Middle frontal gyrus (tissue), 1 donor: ENCODE results near the gene SLC45A3.
"Not testable (repeated sequence)": the region's sequence is repeated elsewhere in the genome, so short reads cannot be mapped to it uniquely, and the experiment has no call there.

Source experiments
- DNase-seq: peaks from one replicate; pipeline ENCODE4 v3.0.0-alpha.2; 2015; ENCODE audit warnings: low spot score; ENCODE audit errors: extremely low spot score

The SLC45A3 gene

DNA sequence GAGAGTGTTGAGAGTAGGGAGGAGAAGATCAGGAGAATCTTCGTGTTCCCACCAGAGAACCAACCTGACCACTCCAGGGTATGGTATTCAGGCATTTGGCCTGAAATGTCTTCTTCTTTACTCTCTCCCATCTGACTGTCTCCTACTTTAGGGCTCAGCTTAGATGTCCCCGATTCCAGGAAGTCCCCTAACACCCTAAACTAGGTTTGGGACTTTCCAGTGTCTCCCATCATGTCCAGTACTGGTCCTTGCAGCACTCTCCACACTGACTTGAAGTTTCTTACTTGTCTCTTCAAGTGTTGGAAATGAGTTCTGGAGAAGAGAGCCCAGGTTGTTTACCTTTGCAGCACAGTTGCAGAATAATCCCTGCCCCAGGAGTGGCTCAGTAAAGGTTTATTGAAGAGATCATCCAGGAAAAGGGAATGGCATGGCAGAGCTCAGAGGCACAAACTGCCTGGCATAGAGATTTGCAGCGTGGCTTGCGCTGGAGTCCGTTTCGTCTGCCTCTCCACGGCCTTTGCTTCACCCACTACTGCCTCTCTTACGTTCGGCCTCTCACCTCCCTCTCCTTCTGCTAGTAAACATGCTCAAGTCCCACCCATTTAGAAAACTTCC is 42.3 kb downstream of the SLC45A3 start:
- DNase-seq, result no peak

DNA sequence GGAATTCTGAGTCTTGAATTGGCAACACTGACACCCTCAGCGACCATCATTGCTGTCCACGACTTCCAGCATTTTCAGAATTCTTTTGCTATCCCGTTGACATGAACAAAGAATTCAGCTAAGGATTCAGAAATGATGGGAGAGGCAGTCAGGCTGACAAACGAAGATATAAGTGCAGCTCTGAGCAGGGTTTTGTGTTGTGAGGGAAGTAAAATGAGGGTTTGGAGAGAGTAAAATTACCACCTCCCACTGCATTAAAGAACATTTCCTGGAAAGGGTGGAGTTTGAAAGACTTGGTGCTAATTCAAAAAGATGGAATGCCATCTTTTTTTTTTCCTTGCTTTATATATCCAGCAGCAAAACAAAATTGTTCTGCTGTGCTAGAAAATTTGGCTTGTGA is 43.6 kb downstream of the SLC45A3 start:
- DNase-seq, result peak; percentile 24

DNA sequence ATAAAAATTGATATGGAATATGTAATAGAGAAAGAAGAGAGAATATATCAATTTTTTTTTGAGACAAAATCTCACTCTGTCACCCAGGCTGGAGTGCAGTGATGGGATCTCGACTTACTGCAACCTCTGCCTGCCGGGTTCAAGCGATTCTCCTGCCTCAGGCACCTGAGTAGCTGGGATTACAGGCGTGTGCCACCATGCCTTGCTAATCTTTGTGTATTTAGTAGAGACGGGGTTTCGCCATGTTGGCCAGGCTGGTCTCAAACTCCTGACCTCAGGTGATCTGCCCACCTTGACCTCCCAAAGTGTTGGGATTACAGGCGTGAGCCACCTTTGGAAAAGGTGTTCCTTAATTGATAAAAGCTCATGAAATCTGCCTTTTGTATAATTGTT is 44.2 kb downstream of the SLC45A3 start:
- not testable (repeated sequence) for DNase-seq

DNA sequence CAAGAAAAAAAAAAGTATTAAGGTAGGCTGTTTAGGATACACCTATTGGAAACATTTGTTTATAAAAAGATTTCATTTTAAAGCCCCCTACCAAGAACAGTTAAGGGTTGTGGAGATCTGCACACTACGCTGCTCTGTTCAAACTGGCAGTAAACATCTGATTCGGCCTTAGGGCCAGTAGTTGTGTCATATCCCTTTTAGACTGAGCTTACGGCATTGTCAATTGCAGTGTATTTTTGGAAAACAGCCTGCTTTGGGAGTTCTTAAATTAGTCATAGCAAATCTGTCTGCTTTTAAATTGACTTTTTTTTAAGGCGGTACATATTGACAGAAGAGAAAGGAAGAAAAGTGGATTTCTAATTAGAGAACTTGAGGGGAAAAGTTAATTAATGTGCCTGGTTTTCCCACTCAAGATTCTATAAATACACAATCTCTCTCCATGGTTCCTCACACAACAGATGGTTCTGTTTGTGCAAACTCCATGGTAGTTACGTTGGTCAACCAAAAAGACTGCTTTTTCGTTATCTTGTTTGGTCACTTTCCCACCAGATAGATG is 46.8 kb downstream of the SLC45A3 start:
- no peak for DNase-seq

DNA sequence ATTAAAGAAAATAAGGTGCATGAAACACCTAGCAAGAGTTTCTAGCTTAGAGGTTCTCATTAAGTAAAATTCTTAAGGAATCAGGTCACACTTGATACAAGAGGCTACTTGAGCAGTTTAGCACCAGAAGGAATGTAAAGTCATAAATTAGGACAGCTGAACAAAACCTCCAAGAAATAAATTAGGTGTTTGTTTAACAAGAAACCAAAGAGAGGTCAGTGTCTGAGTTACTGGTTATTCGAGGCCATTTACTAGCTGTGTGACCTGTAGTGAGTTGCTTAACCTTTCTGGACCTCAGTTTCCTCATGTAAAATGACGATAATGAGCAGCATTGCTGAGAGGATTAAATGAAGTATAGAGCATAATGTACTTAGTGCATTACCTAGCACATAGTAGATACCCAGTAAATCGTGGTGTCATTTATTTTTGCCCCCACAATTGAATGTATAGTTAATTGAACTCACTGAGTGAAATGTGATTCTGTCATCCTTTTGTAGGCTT is 47.6 kb downstream of the SLC45A3 start:
- DNase-seq, result no peak

DNA sequence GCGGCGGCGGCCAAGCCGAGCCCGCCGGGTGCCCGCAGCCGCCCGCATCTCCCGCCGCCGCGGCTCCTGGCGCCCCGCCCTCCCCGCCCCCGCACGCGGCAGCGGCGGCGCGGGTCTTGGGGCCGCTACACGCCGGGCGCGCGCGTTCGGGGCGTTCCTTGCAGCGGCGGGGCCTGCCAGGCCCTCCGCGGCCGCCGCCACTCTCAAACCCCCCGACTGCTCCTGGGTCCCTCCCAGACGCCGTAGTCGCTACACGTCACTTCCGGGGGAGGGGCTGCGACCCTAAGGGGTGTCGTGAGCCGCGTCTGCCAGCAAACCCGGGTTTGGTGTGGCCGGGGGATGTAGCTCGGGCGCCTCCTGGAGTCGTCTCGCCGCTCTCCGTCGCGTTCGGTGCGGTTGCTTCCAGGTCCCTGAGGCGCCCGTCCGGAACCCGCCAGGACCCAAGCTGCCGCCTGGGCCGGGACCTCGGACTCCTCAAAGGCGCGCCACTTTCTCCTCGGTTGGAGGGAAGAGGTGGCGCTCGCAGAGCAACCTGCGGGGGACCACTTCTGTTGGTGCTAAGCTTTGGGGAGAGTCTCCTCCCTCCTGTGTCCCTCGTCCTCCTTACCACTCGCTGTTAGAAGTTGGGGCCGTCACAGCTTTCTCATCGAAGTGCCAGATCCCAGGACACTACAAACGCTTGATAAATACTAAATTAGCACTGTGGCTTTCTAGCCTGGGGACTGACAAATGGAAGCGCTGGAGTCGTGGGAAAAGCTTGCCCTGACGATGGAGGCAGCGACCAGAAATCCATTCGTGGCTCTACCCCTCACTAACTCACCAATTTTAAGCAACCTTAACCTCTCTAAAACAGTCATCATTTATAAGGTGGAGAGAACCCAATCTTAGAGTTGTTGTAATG is 48.3 kb downstream of the SLC45A3 start, which contains the start of gene ELK4:
TSS of gene ELK4 (minus strand) at position 244 of the 901 bp plus-strand sequence. CDS start 8,129 bp downstream, outside the sequence.
- peak; percentile 96 for DNase-seq

DNA sequence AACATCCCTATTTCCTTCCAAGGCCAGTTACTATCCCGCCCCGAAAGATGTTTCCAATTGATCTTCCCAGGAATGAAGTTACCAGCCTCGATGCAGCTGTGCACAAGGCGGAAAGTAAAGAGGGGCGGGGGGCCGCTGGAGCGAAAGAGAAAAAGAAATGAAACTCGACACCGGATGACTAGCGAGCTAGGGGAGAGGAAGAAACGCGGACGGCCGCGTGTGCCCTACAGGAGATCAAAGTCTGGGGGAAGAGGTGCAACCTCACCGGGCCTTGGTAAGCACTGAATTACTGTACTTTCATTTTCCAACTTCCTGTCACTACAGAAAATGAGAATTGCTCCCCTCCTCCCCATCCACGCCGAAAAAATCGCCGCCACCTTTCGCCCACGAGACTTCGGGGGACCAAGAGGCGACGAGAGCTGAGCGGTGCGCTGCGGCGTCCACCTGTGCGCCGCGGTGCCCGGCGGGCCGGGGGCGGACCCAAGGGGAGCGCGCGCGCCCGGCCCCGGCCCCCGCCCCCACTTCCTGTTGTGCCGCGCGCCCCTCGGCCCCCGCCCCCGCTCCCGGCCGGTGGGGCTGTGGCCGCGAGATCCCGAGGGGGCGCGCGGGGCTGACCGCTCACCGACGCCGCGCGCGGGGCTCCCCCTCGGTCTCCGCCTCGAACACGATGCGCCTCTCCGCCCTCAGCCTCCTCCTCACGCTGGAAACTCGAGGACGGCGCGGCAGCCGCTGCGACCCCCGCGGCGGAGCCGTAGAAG is 49.1 kb downstream of the SLC45A3 start:
- DNase-seq, result no peak

DNA sequence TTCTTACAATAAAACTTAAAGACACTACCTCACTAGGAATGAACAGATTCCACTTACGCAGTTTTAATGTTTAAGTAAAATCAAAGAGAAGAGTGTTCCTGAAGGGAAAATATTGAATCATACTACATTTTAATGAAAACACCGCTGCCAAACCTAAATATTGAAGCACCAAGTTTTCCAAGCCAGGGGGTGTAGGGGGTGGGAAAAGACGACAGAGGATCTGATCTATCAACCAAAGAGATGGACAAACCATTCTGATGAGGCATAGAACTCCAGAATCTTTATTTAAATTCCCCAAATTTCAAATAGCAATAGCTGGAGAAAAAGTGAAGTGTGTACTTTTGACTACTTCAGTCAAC is 49.7 kb downstream of the SLC45A3 start:
- DNase-seq, result no peak

DNA sequence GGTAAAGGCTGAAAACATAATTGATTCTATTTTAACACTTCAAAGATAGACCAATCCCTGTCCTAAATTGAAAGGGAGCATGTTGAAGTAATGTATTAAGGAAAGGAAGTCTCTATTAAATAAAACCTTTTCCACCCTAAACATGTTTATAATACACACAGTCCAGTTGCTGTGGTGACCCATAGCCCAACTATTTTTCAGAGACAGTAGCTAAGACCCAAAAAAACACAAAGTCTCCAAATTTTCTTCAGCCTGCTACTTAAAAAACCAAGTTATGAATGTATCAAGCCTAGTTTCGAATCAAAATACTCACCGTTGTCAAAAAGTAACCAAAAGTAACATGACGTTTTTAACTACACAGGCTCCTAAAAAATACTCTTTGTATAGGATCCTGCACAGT is 50.1 kb downstream of the SLC45A3 start:
- DNase-seq, result no peak

DNA sequence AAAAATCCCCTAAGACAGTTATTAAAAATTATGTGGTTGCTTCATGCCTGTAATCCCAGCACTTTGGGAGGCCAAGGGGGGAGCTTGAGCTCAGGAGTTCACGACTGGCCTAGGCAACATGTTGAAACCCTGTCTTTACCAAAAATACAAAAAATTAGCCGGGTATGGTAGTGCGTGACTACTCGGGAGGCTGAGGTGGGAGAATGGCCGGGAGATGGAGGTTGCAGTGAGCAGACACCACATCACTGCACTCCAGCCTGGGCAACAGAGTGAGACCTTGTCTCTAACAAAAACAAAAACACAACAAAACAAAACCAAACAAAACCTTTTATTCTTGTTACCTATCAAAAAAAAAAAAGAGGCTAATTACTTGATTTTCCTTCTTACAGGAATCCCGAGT is 50.6 kb downstream of the SLC45A3 start:
- DNase-seq, result no peak

DNA sequence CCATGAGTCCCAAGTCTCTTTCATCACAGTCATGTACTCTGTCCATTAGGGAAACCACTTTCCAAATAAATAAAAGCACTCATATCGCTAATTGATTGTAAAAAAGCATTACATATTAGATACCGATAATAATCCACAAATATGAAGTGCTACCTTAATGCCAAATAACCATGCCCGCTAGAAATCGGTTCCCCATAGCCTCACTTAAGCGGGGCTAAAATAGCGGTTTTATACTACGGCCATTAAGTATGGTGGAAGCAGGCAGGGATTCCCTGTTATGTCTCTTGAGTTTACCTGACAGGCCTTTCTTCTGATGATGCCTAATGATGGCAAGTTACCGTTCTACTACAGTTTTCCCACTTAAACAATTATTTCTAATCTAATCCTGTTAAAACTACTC is 52.4 kb downstream of the SLC45A3 start:
- DNase-seq, result no peak

DNA sequence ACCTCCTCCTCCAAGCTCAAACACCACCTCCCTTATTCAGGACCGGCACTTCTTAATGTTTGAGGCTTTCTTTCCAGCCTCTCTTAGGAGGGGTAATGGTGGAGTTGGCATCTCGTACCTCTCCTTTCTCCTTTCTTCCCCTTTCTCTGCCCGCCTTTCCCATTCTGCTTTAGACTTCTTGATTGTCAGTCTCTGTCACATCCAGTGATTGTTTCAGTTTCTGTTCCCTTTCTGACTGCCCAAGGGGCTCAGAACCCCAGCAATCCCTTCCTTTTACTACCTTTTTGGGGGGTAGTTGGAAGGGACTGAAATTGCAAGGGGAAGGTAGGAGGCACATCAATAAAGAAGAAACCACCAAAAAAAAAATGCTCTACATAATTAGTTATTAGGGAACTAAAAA is 54.1 kb downstream of the SLC45A3 start:
- DNase-seq, result no peak

DNA sequence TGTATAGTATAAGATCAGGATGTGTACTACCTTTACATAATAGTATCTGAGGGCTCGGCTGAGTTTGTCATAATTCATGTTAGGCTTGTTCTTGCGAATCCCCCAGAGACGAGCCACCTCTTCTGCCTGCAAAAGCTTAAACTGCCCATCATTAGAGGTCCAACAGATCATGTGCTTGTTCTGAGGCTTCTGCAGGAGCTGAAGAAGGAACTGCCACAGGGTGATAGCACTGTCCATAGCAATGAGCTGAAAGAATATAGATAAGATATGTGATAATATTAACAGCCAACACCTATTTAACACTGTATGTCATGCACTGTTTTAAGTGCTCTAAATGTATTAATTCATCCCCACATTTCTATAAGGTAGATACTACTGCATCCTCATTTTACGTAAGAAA is 56.7 kb downstream of the SLC45A3 start:
- DNase-seq, result no peak

DNA sequence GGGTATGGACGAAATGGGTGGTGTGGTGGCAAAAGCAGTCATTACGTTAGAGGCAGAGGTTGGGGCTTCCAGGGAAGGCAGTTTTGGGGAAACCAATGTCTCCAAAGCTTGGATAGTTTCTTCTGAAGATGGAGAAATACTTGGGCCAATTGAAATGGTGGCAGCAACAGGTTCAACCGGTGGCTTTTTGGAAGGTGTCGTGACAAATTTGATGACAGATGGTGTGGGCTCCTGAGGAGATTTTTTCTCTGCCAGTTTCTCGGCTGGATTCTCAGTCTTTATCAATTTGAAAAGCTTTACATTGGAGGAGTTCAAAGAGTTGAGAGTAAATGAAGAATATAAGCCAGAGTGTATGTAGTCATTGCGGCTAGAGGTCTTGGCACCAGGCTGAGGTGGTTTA is 60.0 kb downstream of the SLC45A3 start:
- DNase-seq, result no peak

DNA sequence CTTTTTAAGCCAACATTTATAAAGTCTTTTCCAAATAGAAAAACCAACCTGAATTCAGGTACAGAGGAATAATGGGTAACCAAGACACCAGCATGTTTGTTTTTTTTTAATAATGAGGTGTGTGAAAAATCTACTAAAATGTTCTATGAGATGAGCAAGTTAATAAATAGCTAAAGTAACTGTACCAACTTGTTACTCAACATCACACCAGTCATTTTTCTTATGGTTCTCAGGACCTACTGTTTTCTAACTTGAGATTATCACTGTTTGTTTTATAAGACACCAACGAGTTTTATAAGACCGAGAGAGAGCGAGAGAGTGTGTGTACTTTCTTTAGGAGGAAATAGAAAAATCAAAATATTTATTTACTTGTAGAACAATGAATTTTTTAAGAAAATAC is 60.9 kb downstream of the SLC45A3 start:
- DNase-seq, result no peak

DNA sequence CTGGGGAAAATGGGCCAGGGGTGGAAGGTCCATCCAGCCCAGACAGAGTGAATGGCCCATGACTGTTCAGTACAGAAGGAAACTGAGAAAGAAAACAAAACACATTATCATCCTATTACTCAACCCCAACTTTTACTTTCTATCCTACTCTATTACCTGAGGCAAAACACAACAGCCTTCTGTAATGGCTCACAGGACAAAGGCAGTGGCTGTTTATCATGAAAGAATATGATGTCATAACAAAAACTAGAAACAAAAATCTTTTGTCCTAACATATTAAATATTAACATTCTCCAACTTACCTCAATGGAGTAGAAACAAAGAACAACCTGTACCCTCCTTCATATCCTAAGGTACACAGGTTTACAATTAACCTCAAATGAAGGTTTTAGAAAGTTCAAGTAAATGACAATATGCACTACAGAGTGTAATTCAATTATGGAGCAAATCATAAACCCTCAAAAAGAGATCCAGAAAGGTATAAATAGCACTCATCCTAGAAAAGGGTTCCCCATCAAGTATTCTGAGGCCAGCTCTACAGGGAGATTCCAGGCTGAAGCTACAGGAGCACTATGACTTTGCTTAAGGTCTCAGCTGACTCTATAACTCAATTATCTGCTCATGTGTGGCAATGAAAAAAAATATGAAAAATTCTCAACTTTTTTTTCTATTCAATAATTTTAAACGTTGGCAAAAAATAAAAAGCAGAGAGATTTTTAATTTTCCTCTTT is 63.6 kb downstream of the SLC45A3 start:
- DNase-seq, result no peak

DNA sequence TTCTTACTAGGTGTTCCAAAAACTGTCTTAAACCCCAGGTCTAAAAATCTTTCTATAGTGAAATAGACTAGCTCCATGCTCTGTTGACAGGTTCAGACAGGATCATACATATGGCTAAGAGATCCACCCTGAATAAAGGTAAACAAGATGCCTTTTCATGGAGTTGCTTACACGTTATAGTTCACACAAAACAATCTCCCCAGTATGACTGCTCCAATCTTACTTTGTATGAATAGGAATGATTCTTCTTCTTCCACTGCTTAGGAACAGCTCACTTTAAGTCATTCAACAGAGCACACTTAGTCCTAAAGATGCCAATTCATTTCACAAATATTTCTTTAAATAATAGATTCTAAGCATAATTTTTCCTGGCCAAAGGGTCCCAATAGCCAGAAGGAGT is 64.5 kb downstream of the SLC45A3 start:
- no peak for DNase-seq

DNA sequence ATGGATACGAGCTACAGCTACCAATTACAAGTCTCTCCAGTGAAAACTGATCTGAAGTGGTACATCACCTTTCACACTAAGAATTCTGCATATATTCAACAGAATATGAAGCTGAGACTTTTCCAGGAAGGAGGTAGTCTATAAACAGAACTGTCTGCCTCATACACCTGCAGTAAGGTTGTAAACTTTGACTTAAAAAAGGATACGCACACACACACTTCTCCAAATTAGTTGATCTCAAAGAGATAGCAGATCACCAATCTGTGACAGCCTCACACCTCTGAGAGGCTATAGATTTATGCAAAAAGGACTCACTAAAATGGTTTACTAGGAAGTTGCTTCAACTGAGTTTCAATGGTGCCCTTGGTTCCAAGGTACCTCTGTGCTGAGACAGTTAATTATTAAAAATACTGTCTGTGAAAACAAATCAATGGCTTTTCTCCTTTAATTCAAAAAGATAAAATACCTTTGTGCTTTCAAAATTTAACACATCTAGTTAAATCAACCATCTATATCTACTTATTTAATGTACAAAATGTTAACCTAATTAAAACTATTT is 66.4 kb downstream of the SLC45A3 start:
- no peak for DNase-seq

DNA sequence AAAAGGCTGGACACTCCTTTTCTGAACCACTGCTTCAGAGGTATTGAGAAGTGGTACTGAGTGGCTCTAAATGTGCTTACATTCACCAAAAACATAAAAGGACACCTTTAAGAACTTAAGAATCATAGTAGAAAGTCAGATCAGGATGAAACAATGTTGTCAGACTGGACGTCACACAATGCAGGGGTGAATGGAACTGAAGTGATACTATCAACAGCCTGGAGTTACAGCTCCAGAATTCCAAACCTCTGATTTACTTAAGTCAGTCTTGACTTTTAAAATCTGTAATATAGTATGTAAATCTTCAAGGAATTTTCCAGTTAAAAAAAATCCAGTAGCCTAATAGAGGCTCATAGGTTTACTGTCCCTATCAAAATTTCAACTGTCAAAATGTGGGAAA is 67.8 kb downstream of the SLC45A3 start:
- no peak for DNase-seq

DNA sequence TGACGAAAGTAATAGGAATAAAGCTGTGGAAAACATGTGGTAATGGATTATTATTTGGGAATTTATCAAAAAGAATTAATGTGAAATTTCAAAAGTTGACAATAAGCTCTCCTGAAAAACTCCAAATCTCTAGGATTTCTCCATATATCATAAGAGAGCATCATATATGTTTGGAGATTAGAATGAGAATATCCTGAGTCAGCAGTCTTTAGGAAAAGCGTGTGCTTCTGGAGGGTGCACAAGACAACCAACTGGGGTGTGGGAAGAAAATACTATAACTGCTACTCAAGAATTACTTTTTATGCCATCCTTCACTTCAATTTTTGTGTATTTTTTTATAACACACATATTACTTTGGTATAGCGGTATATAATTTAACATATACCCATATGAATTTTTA is 68.2 kb downstream of the SLC45A3 start:
- DNase-seq, result no peak
